Measurements from ENCODE around the gene PPT1.
A peak's percentile ranks its signal among the peaks of the same experiment; 100 is the strongest.

DNA sequence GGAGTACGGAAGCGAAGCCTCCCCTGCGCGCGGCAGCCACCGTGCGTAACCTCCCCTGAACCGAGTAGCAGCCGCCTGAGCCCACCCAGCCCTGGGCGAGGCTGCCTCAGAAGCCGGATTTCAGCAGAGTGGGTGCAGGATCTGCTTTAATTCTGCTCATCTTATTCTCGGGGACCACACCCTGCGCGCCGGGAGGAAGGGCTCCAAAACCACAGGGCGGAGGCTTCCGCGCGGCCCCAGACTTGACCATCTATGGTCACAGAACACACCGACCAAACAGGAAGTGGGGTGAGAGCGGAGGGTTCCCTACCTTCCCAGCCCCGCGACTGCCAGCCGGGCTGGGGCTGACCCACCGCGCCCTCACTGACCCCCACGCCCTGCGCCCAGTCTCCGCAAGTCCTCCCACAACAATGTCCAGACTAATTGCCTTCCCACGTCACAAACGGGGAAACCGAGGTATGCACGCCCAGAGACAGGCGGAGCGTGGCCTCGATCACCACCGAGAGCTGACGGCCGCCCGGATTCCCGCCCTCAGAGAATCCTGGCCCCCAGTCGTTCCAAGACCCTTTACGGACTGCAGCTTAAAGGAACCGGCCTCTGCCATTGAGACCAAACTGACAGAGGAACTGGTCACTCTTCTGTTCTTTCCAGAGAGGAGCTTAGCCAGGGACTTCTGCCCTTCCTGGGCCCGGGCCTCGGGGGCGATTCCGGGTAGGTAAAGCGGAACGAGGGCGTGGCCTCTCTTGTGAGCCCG, 57.1 kb downstream of the PPT1 start:
- TF ChIP-seq, protein P1, sequence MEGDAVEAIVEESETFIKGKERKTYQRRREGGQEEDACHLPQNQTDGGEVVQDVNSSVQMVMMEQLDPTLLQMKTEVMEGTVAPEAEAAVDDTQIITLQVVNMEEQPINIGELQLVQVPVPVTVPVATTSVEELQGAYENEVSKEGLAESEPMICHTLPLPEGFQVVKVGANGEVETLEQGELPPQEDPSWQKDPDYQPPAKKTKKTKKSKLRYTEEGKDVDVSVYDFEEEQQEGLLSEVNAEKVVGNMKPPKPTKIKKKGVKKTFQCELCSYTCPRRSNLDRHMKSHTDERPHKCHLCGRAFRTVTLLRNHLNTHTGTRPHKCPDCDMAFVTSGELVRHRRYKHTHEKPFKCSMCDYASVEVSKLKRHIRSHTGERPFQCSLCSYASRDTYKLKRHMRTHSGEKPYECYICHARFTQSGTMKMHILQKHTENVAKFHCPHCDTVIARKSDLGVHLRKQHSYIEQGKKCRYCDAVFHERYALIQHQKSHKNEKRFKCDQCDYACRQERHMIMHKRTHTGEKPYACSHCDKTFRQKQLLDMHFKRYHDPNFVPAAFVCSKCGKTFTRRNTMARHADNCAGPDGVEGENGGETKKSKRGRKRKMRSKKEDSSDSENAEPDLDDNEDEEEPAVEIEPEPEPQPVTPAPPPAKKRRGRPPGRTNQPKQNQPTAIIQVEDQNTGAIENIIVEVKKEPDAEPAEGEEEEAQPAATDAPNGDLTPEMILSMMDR (IDR thresholded peaks at IDR 0.05): no peak
- TF ChIP-seq, protein P2, sequence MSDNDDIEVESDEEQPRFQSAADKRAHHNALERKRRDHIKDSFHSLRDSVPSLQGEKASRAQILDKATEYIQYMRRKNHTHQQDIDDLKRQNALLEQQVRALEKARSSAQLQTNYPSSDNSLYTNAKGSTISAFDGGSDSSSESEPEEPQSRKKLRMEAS (CRISPR knock-in tag; IDR thresholded peaks at IDR 0.05): peak; percentile 38; the same call in 1 of the 2 replicates
- TF ChIP-seq, protein P3, sequence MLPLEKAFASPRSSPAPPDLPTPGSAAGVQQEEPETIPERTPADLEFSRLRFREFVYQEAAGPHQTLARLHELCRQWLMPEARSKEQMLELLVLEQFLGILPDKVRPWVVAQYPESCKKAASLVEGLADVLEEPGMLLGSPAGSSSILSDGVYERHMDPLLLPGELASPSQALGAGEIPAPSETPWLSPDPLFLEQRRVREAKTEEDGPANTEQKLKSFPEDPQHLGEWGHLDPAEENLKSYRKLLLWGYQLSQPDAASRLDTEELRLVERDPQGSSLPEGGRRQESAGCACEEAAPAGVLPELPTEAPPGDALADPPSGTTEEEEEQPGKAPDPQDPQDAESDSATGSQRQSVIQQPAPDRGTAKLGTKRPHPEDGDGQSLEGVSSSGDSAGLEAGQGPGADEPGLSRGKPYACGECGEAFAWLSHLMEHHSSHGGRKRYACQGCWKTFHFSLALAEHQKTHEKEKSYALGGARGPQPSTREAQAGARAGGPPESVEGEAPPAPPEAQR (CRISPR knock-in tag; IDR thresholded peaks at IDR 0.05): no peak
- TF ChIP-seq, protein P4, sequence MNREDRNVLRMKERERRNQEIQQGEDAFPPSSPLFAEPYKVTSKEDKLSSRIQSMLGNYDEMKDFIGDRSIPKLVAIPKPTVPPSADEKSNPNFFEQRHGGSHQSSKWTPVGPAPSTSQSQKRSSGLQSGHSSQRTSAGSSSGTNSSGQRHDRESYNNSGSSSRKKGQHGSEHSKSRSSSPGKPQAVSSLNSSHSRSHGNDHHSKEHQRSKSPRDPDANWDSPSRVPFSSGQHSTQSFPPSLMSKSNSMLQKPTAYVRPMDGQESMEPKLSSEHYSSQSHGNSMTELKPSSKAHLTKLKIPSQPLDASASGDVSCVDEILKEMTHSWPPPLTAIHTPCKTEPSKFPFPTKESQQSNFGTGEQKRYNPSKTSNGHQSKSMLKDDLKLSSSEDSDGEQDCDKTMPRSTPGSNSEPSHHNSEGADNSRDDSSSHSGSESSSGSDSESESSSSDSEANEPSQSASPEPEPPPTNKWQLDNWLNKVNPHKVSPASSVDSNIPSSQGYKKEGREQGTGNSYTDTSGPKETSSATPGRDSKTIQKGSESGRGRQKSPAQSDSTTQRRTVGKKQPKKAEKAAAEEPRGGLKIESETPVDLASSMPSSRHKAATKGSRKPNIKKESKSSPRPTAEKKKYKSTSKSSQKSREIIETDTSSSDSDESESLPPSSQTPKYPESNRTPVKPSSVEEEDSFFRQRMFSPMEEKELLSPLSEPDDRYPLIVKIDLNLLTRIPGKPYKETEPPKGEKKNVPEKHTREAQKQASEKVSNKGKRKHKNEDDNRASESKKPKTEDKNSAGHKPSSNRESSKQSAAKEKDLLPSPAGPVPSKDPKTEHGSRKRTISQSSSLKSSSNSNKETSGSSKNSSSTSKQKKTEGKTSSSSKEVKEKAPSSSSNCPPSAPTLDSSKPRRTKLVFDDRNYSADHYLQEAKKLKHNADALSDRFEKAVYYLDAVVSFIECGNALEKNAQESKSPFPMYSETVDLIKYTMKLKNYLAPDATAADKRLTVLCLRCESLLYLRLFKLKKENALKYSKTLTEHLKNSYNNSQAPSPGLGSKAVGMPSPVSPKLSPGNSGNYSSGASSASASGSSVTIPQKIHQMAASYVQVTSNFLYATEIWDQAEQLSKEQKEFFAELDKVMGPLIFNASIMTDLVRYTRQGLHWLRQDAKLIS (CRISPR knock-in tag; IDR thresholded peaks at IDR 0.05; ENCODE audit: borderline replicate concordance): no peak
- TF ChIP-seq CREM (CRISPR knock-in tag; IDR thresholded peaks at IDR 0.05): no peak
- TF ChIP-seq, protein P5, sequence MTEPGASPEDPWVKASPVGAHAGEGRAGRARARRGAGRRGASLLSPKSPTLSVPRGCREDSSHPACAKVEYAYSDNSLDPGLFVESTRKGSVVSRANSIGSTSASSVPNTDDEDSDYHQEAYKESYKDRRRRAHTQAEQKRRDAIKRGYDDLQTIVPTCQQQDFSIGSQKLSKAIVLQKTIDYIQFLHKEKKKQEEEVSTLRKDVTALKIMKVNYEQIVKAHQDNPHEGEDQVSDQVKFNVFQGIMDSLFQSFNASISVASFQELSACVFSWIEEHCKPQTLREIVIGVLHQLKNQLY (CRISPR knock-in tag; IDR thresholded peaks at IDR 0.05): no peak
- TF ChIP-seq KAT7 (CRISPR knock-in tag; IDR thresholded peaks at IDR 0.05; ENCODE audit: borderline replicate concordance): no peak; the same call in 1 of the 2 replicates
- TF ChIP-seq, protein P6, sequence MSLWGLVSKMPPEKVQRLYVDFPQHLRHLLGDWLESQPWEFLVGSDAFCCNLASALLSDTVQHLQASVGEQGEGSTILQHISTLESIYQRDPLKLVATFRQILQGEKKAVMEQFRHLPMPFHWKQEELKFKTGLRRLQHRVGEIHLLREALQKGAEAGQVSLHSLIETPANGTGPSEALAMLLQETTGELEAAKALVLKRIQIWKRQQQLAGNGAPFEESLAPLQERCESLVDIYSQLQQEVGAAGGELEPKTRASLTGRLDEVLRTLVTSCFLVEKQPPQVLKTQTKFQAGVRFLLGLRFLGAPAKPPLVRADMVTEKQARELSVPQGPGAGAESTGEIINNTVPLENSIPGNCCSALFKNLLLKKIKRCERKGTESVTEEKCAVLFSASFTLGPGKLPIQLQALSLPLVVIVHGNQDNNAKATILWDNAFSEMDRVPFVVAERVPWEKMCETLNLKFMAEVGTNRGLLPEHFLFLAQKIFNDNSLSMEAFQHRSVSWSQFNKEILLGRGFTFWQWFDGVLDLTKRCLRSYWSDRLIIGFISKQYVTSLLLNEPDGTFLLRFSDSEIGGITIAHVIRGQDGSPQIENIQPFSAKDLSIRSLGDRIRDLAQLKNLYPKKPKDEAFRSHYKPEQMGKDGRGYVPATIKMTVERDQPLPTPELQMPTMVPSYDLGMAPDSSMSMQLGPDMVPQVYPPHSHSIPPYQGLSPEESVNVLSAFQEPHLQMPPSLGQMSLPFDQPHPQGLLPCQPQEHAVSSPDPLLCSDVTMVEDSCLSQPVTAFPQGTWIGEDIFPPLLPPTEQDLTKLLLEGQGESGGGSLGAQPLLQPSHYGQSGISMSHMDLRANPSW (CRISPR knock-in tag; conservative IDR thresholded peaks at IDR 0.05; ENCODE audit: low read depth): no peak
- TF ChIP-seq, protein P7, sequence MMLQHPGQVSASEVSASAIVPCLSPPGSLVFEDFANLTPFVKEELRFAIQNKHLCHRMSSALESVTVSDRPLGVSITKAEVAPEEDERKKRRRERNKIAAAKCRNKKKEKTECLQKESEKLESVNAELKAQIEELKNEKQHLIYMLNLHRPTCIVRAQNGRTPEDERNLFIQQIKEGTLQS (CRISPR knock-in tag; conservative IDR thresholded peaks at IDR 0.05): no peak
- no peak for TF ChIP-seq NFYB (CRISPR knock-in tag; conservative IDR thresholded peaks at IDR 0.05; ENCODE audit: low read depth)
- TF ChIP-seq IRF2 (CRISPR knock-in tag; IDR thresholded peaks at IDR 0.05; ENCODE audit: borderline replicate concordance, low read depth): no peak
- TF ChIP-seq TP53 (CRISPR knock-in tag; IDR thresholded peaks at IDR 0.05): no peak
- TF ChIP-seq, protein P8, sequence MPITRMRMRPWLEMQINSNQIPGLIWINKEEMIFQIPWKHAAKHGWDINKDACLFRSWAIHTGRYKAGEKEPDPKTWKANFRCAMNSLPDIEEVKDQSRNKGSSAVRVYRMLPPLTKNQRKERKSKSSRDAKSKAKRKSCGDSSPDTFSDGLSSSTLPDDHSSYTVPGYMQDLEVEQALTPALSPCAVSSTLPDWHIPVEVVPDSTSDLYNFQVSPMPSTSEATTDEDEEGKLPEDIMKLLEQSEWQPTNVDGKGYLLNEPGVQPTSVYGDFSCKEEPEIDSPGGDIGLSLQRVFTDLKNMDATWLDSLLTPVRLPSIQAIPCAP (CRISPR knock-in tag; IDR thresholded peaks at IDR 0.05): no peak
